MM.1S (cell line): ENCODE data around the gene SLC39A9.

Experiments
- DNase-seq: peaks from one replicate; pipeline ENCODE4 v3.0.0-alpha.2; 2015
- H2AFZ ChIP-seq: fragments of 300-600 bp; sonication (generic); 2 replicates; pipeline ENCODE4 v1.6.0; 2016; ENCODE audit warnings: antibody characterized with exemption, low read length
- H3F3A ChIP-seq: fragments of 300-600 bp; sonication (generic); 2 replicates; pipeline ENCODE4 v1.6.1; 2016; ENCODE audit warnings: mild to moderate bottlenecking, antibody characterized with exemption, low read length, moderate library complexity, mixed read lengths; ENCODE audit not compliant: insufficient read depth
- H3K27ac ChIP-seq: fragments of 300-600 bp; sonication (generic); 2 replicates; pipeline ENCODE4 v1.5.1; 2016; ENCODE audit warnings: mild to moderate bottlenecking, low read length
- H3K27me3 ChIP-seq: fragments of 300-600 bp; sonication (generic); replicated peaks from 2 replicates; pipeline ENCODE4 v1.6.0; 2016; ENCODE audit warnings: low read length; ENCODE audit not compliant: insufficient read depth
- H3K36me3 ChIP-seq: fragments of 300-600 bp; sonication (generic); replicated peaks from 2 replicates; pipeline ENCODE4 v1.6.1; 2016; ENCODE audit warnings: mild to moderate bottlenecking, low read length, mixed read lengths; ENCODE audit not compliant: insufficient read depth
- H3K4me1 ChIP-seq: fragments of 300-600 bp; sonication (generic); 2 replicates; pipeline ENCODE4 v1.6.1; 2016; ENCODE audit warnings: low read length, mixed read lengths
- H3K4me2 ChIP-seq: fragments of 300-600 bp; sonication (generic); 2 replicates; pipeline ENCODE4 v1.6.0; 2016; ENCODE audit warnings: low read depth, low read length
- H3K4me3 ChIP-seq: fragments of 300-600 bp; sonication (generic); 2 replicates; pipeline ENCODE4 v1.5.1; 2016; ENCODE audit warnings: low read length, mixed read lengths
- H3K79me2 ChIP-seq: fragments of 300-600 bp; sonication (generic); 2 replicates; pipeline ENCODE4 v1.6.1; 2016; ENCODE audit warnings: mixed run types, low read length, mixed read lengths
- H3K9ac ChIP-seq: fragments of 300-600 bp; sonication (generic); 2 replicates; pipeline ENCODE4 v1.6.1; 2016; ENCODE audit warnings: low read length, mixed read lengths
- H3K9me2 ChIP-seq: fragments of 300-600 bp; sonication (generic); replicated peaks from 2 replicates; pipeline ENCODE4 v1.6.1; 2016; ENCODE audit warnings: mild to moderate bottlenecking, low read length, mixed read lengths; ENCODE audit not compliant: insufficient read depth
- H3K9me3 ChIP-seq: fragments of 300-600 bp; sonication (generic); replicated peaks from 2 replicates; pipeline ENCODE4 v1.6.1; 2016; ENCODE audit warnings: mild to moderate bottlenecking, low read length, mixed read lengths; ENCODE audit not compliant: insufficient read depth
- H4K20me1 ChIP-seq: fragments of 300-600 bp; sonication (generic); 2 replicates; pipeline ENCODE4 v1.6.1; 2016; ENCODE audit warnings: mild to moderate bottlenecking, low read length, moderate library complexity, mixed read lengths; ENCODE audit not compliant: insufficient read depth
- CTCF ChIP-seq: fragments of 300-600 bp; sonication (generic); IDR thresholded peaks from 2 replicates; pipeline ENCODE4 v1.5.1; 2016; ENCODE audit warnings: antibody characterized with exemption, low read length, mixed read lengths
- EZH2 ChIP-seq: fragments of 300-600 bp; sonication (generic); optimal IDR thresholded peaks from 2 replicates; pipeline ENCODE3; 2017; ENCODE audit warnings: low read depth, mild to moderate bottlenecking, antibody characterized with exemption, low read length, mixed read lengths
- EZH2phosphoT487 ChIP-seq: fragments of 300-600 bp; sonication (generic); IDR thresholded peaks from 2 replicates; pipeline ENCODE4 v1.6.1; 2018; ENCODE audit warnings: antibody characterized with exemption, low read length

SLC39A9 gene

DNA sequence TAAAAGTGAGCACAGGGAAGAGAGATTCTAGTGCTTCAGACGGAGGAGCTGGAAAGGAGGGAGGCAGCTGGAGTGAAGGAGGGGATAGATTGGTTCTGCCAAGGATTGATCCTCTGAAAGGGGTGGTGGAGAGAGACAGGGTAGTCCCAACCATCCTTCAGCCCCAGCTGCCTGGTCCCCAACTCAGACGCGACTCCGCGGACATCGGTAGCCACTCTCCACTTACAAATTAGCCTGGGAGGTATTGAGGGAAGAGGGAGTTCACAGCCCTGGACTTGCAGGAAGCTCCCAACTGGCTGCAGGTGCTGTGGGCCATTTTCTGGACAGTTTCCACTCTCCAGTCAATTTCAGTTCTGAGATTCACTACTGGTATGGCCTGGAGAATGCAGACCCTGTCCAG, 87.2 kb downstream of the SLC39A9 start:
- H3K4me3 ChIP-seq: no peak overlapping the region
- no peaks in the 10 kb centered on the region for H3F3A ChIP-seq
- H2AFZ ChIP-seq: no peak overlapping the region
- H3K9me2 ChIP-seq: no peaks in the 10 kb centered on the region
- H3K27me3 ChIP-seq: no peaks in the 10 kb centered on the region
- no peaks in the 10 kb centered on the region for H3K9me3 ChIP-seq
- no peaks in the 10 kb centered on the region for H4K20me1 ChIP-seq
- no peaks in the 10 kb centered on the region for H3K79me2 ChIP-seq
- H3K4me1 ChIP-seq: peaks cover 6% of the 10 kb centered on the region
- H3K4me2 ChIP-seq: no peak overlapping the region
- DNase-seq: no peak
- TF ChIP-seq EZH2phosphoT487 (no peak), CTCF (no peak), EZH2 (no peak)
- H3K27ac ChIP-seq: no peak overlapping the region
- H3K9ac ChIP-seq: no peak overlapping the region
- no peaks in the 10 kb centered on the region for H3K36me3 ChIP-seq

DNA sequence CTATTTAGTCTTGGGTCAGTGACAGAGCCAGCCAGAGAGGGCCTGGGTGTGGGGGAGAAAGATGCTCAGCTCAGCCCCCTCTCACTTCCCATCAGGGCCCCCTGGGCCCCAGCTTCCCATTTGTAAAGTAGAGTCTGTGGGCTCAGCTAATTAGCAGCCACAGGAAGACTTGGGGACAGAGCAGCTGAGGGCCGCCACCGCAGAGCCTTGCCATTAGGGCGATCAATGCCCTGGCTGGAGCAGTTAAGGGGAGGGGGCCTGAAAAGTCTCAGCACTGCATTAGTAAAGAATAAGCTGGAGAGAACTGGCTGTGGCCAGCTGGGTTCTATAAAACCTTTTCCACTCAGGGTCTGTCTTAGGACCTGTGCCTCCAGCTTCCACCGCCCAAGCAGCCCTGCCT, 88.7 kb downstream of the SLC39A9 start:
- H3K79me2 ChIP-seq: no peaks in the 10 kb centered on the region
- no peaks in the 10 kb centered on the region for H3K9me3 ChIP-seq
- H3K4me2 ChIP-seq: no peak overlapping the region
- no peak overlapping the region for H2AFZ ChIP-seq
- no peak overlapping the region for H3K27ac ChIP-seq
- TF ChIP-seq EZH2phosphoT487 (no peak), EZH2 (no peak), CTCF (no peak)
- H3K36me3 ChIP-seq: no peaks in the 10 kb centered on the region
- H4K20me1 ChIP-seq: no peaks in the 10 kb centered on the region
- no peaks in the 10 kb centered on the region for H3F3A ChIP-seq
- no peak overlapping the region for H3K9ac ChIP-seq
- no peak for DNase-seq
- H3K4me1 ChIP-seq: peaks cover 3% of the 10 kb centered on the region
- no peaks in the 10 kb centered on the region for H3K27me3 ChIP-seq
- H3K9me2 ChIP-seq: no peaks in the 10 kb centered on the region
- no peak overlapping the region for H3K4me3 ChIP-seq

- Histone ChIP-seq H3K9me2 (no peaks in the 10 kb centered on the region), H4K20me1 (no peaks in the 10 kb centered on the region), H3K79me2 (no peaks in the 10 kb centered on the region), H2AFZ (no peak overlapping the region), H3K4me1 (no peaks in the 10 kb centered on the region), H3K4me3 (no peak overlapping the region), H3K9ac (no peak overlapping the region), H3K4me2 (no peak overlapping the region), H3K9me3 (no peaks in the 10 kb centered on the region), H3K27me3 (no peaks in the 10 kb centered on the region), H3F3A (no peaks in the 10 kb centered on the region), H3K27ac (no peak overlapping the region), H3K36me3 (no peaks in the 10 kb centered on the region)
- DNase-seq: no peak
- TF ChIP-seq CTCF (no peak), EZH2 (no peak), EZH2phosphoT487 (no peak)
These were observed 89.3 kb downstream of the SLC39A9 start for GRCh38 chr14:69487771-69488170.
